Bronchial epithelial cell (primary cell): ENCODE measurements around the gene GPX4. TPM values are rescaled to one million over a fixed set of nuclear protein-coding genes. Genes with fewer than 3 reads are reported as not detected.

Source experiments
- total RNA-seq: library from RNA; depleted of rRNA; stranded (reverse); fragments of >200 nt; gene quantifications from 2 replicates; pipeline ENCODE4 v1.2.1, GENCODE V29; 2014

Gene GPX4
- total RNA-seq, 1 donor from 2014 or later, result 291 TPM

Other genes starting within 250 kb of the GPX4 start
- 1.2 and 4.2 TPM in 2 replicates for gene CFD, start 244.3 kb upstream of the GPX4 start, total RNA-seq
- gene MED16, start 210.8 kb upstream of the GPX4 start, total RNA-seq, result 9.2 and 12.1 TPM in 2 replicates
- not detected in 2 replicates for gene RNU6-9, start 210.5 kb upstream of the GPX4 start, total RNA-seq
- gene R3HDM4, start 190.8 kb upstream of the GPX4 start, total RNA-seq, result 35.8 and 46.1 TPM in 2 replicates
- 0.13 TPM in 1 of 2 replicates, not detected in the other for gene KISS1R, start 186.7 kb upstream of the GPX4 start, total RNA-seq
- gene ARID3A, start 178.0 kb upstream of the GPX4 start, total RNA-seq, result 15.8 and 16.0 TPM in 2 replicates
- 36.3 and 68.2 TPM in 2 replicates for gene WDR18, start 119.6 kb upstream of the GPX4 start, total RNA-seq
- gene GRIN3B, start 103.6 kb upstream of the GPX4 start, total RNA-seq, result 0.26 and 0.38 TPM in 2 replicates
- gene TMEM259, start 82.9 kb upstream of the GPX4 start, total RNA-seq, result 54.8 and 65.9 TPM in 2 replicates
- not detected in 2 replicates for gene RNU6-2, start 82.5 kb upstream of the GPX4 start, total RNA-seq
- gene CNN2, start 77.4 kb upstream of the GPX4 start, total RNA-seq, result 96.9 and 189 TPM in 2 replicates
- gene ABCA7, start 63.9 kb upstream of the GPX4 start, total RNA-seq, result 6.8 and 13.8 TPM in 2 replicates
- 9.0 and 11.8 TPM in 2 replicates for gene ARHGAP45, start 36.8 kb upstream of the GPX4 start, total RNA-seq
- 57.4 and 87.1 TPM in 2 replicates for gene POLR2E, start 8.6 kb upstream of the GPX4 start, total RNA-seq
- 16.8 and 22.8 TPM in 2 replicates for gene SBNO2, start 70.3 kb downstream of the GPX4 start, total RNA-seq
- 110 and 117 TPM in 2 replicates for gene STK11, start 101.8 kb downstream of the GPX4 start, total RNA-seq
- 1.2 and 2.9 TPM in 2 replicates for gene CBARP, start 134.0 kb downstream of the GPX4 start, total RNA-seq
- 8.7 and 14.8 TPM in 2 replicates for gene ATP5F1D, start 137.8 kb downstream of the GPX4 start, total RNA-seq
- gene MIDN, start 144.6 kb downstream of the GPX4 start, total RNA-seq, result 15.8 and 31.1 TPM in 2 replicates
- 317 and 370 TPM in 2 replicates for gene CIRBP, start 165.3 kb downstream of the GPX4 start, total RNA-seq
- 20.8 and 27.1 TPM in 2 replicates for gene FAM174C, start 171.5 kb downstream of the GPX4 start, total RNA-seq
- gene EFNA2, start 181.9 kb downstream of the GPX4 start, total RNA-seq, result not detected in 2 replicates